GM13976 (cell line): ENCODE results near the gene MVB12A.

ENCODE experiments used
- DNase-seq: peaks from one replicate; pipeline ENCODE4 v3.0.0; 2012; ENCODE audit warnings: low spot score
- in situ Hi-C: fragments of 300-500 bp; cut with MboI; formaldehyde crosslinking; loops from one replicate; pipeline ENCODE4 v1.12.0; 2022; ENCODE audit warnings: low sequenced_read_pairs, mixed read lengths, inconsistent platforms; ENCODE audit not compliant: unreplicated experiment
- TF ChIP-seq, protein P1 (sequence below): IDR thresholded peaks from 2 replicates; pipeline ENCODE4 v1.5.1; 2012; ENCODE audit warnings: borderline replicate concordance, mild to moderate bottlenecking; ENCODE audit not compliant: insufficient read depth; ENCODE audit errors: extremely low read depth, missing control alignments, control extremely low read depth

Gene MVB12A

DNA sequence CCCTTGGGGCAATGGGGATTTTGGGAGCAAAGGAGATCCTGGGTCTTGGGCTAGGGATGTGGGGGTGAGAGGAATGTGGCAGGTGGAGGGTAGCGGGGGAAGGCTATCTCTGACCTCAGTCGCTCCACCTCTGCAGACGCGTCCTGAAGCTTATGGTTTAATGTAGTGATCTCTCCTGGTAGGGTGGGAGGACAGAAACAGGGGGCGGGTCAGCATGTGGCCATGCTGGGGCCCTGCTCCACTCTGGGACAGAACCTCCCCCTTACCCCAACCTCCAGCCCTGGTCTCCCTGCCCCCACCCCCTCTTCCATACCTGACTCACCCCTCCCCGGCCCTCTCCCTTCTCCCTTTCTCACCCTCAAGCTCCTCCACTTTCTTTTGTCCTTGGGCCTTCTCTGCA, 15.8 kb upstream of the MVB12A start:
- DNase-seq = peak; percentile 42
- TF ChIP-seq, protein P1, sequence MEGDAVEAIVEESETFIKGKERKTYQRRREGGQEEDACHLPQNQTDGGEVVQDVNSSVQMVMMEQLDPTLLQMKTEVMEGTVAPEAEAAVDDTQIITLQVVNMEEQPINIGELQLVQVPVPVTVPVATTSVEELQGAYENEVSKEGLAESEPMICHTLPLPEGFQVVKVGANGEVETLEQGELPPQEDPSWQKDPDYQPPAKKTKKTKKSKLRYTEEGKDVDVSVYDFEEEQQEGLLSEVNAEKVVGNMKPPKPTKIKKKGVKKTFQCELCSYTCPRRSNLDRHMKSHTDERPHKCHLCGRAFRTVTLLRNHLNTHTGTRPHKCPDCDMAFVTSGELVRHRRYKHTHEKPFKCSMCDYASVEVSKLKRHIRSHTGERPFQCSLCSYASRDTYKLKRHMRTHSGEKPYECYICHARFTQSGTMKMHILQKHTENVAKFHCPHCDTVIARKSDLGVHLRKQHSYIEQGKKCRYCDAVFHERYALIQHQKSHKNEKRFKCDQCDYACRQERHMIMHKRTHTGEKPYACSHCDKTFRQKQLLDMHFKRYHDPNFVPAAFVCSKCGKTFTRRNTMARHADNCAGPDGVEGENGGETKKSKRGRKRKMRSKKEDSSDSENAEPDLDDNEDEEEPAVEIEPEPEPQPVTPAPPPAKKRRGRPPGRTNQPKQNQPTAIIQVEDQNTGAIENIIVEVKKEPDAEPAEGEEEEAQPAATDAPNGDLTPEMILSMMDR = no peak

DNA sequence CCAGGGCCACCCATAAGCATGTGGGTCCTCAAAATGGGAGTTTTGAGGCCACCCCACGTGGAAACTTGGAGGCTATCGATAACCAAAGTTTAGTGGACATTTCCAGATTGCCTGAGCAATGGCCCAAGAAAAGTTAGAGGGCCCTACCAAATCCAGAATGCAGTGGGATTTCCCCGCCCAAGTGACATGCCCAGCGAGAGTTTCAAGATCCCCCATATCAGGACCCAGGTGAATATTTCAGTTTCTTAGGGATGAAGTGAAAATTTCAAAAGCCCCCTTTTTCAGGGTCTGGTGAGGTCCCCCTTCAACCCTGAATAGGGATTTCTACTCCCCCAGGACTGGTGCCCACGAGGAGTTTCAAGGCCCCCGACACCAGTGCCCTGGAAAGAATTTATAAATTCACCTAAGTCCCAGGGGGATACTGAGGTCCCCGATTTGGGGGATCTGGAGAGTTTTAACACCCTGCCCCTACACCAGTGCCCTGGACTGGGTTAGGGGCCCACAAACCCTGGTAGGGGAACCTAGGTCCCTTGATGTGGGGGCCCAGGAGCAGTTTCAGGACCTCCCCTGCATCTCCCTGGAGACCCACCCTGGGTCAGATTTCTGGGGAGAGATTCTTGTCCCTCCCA, 15.1 kb upstream of the MVB12A start:
- TF ChIP-seq, protein P1 = no peak
- DNase-seq = peak; percentile 61
- in situ Hi-C loops = no loop called here

More for the DNA sequence above, 15.8 kb upstream of the MVB12A start:
- in situ Hi-C loops = no loop called here

DNA sequence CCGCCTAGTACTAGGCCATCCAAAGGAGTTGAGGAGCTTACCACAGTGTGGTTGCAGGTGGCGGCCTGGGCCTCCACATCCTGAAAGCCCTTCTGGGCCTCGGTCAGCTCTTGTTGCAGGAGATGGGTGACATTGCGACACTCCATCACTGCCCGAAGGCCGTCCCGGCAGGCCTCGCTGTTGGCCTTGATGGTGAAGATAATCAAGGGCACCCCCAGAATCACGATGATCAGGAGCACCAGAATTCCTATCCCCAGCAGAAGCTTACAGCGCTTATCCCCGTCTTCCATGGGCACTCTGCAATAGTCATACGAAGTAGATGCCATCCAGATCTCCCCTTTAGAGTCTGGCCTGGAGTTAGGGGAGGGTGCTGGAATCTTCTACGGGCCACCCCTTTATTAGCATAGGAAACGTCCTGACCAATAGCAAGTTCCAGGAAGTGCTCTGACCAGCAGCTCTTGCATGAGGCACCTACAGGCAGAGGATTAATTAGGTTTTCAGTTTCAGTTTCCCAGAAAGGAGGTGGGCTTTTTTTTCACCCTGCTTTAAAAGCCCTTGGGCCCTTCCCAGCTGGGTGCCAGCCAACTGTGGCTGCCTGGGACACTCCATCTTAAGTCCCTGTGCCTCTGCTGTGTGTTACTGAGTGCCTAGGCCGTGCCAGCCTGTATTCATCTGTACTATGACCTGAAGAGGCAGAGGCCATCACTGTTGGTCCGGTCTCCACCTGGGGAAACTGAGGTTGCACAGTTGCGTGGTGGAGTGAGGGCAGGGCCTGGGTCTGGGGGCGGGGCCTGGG, 14.4 kb upstream of the MVB12A start, which contains the start of gene BST2:
BST2 (minus strand) TSS at position 381 of the 796 bp plus-strand sequence; CDS start at position 326, 55 bp downstream.
- DNase-seq = peak; percentile 94
- TF ChIP-seq, protein P1 = no peak
- in situ Hi-C loops = no loop called here

DNA sequence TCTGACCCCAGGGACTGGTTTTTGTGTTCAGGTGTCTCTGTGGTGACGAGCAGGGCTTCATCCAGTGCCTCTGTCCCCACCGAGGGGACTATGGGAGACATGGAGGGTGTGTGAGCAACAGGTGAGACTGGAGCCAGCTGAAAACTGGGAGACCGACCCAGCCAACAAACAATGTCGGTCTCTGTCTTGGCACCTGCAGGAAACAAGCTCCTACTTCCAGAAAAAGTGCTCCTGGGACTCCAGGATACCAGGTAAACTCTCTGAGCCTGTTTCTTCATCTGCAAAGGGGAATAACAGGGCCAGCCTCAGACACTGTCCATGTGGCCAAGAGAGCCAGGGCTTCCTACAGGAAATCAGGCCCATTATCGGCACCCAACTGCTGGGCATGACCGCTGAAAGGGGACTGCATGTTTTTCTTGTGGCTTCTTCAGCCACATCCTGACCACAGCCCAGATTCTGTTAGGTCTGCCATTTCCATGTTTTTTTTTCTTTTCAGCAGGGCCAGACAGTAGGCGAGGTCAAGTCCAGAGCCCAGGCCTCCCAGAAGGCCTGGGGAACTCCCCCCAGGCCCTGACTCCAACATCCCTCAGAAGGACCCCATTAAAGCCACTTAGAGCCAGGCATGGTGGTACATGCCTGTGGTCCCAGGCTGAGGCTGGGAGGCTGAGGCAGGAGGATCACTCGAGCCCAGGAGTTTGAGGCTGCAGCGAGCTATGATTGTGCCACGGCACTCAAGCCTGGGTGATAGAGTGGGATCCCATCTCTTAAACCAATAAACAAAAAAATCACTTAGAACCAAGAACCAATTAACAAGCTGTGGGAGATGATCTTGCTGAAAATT, 13.6 kb upstream of the MVB12A start:
- DNase-seq = peak; percentile 49

DNA sequence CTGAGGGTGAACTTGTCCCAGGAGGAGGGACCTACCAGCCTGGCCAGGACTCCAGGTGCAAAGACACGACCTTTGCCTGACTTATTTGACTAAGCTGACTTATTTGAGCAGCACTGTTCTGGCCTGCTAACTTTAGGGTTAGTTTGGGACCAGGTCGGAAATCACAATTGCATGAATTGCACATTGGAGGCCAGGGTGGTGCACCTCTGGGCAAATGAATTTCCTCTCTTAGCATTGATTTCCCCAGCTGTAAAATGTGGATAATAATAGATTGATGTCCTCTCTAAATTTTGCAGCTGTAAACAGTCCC, 13.0 kb upstream of the MVB12A start:
- no peak for DNase-seq
- TF ChIP-seq, protein P1 = no peak
- in situ Hi-C loops = no loop called here

More for the DNA sequence above, 13.6 kb upstream of the MVB12A start:
- TF ChIP-seq, protein P1 = no peak
- in situ Hi-C loops = no loop called here

DNA sequence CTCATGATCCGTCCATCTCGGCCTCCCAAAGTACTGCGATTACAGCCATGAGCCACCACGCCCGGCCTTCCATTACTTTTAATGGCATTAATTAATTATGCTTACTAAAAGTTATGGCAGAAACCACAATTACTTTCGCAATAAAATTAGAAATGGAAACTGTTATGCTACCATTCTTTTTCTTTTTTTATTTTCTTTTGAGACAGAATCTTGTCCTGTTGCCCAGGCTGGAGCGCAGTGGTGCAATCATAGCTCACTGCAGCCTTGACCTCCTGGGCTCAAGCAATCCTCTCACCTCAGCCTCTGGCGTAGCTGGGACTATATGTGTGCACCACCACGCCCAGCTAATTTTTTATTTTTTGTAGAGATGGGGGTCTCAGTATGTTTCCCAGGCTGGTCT, 9.9 kb upstream of the MVB12A start:
- TF ChIP-seq, protein P1 = no peak
- in situ Hi-C loops = no loop called here
- DNase-seq = no peak
